Fibroblast of the aortic adventitia (primary cell): ENCODE measurements around the gene AMPD3. TPM values are rescaled to one million over a fixed set of nuclear protein-coding genes. Genes with fewer than 3 reads are reported as not detected.

Source experiments
- DNase-seq: peaks from one replicate; pipeline ENCODE4 v3.0.0-alpha.2; 2010; ENCODE audit warnings: low read depth
- H3K4me3 ChIP-seq: 2 replicates; pipeline ENCODE4 v1.5.1; 2011; ENCODE audit warnings: low read depth, mild to moderate bottlenecking, control low read depth, low read length, moderate library complexity
- CTCF ChIP-seq: IDR thresholded peaks from 2 replicates; pipeline ENCODE4 v1.5.1; 2011; ENCODE audit warnings: mild to moderate bottlenecking, low read length, control low read depth, inconsistent platforms; ENCODE audit not compliant: insufficient read depth
- total RNA-seq: library from RNA; depleted of rRNA; stranded (reverse); fragments of >200 nt; gene quantifications from 2 replicates; pipeline ENCODE4 v1.2.3, GENCODE V29; 2012; ENCODE audit warnings: low replicate concordance

AMPD3 gene
- total RNA-seq, 1 donor: 7.0 TPM

GRCh38 chr11:10443721-10444235, 11.3 kb upstream of the AMPD3 start:
- DNase-seq: no peak

GRCh38 chr11:10444725-10445315, 10.2 kb upstream of the AMPD3 start:
- no peak for TF ChIP-seq CTCF
- no peak overlapping the region for H3K4me3 ChIP-seq
- no peak for DNase-seq

More at GRCh38 chr11:10443721-10444235, 11.3 kb upstream of the AMPD3 start:
- H3K4me3 ChIP-seq: no peak overlapping the region
- no peak for TF ChIP-seq CTCF

GRCh38 chr11:10447445-10447844, 7.6 kb upstream of the AMPD3 start:
- no peak overlapping the region for H3K4me3 ChIP-seq
- DNase-seq: no peak
- TF ChIP-seq CTCF: no peak

- peak; percentile 26 for TF ChIP-seq CTCF
- H3K4me3 ChIP-seq: peak overlapping the region; percentile 28
- DNase-seq: no peak
Measured at GRCh38 chr11:10450462-10451425, 4.3 kb upstream of the AMPD3 start.

- no peak overlapping the region for H3K4me3 ChIP-seq
- no peak for TF ChIP-seq CTCF
- DNase-seq: no peak
Measured at GRCh38 chr11:10451426-10452116, 3.5 kb upstream of the AMPD3 start.

- H3K4me3 ChIP-seq: no peak overlapping the region
- TF ChIP-seq CTCF: no peak
- no peak for DNase-seq
Measured at GRCh38 chr11:10452211-10452767, 2.8 kb upstream of the AMPD3 start.
